GM21381 (cell line): ENCODE results near the gene SLC4A2.

Experiments used
- ATAC-seq: cut with Tn5 transposase; IDR thresholded peaks from one replicate; pipeline ENCODE4 v1.9.1; 2021; ENCODE audit warnings: mild to moderate bottlenecking, moderate library complexity; ENCODE audit not compliant: unreplicated experiment

The SLC4A2 gene

GRCh38 chr7:151110236-151110940, 51.0 kb downstream of the SLC4A2 start:
- no peak for ATAC-seq

- ATAC-seq = peak; percentile 91
Observed at GRCh38 chr7:151110941-151111645, 51.7 kb downstream of the SLC4A2 start.

- no peak for ATAC-seq
Observed at GRCh38 chr7:151113344-151114150, 54.2 kb downstream of the SLC4A2 start.

GRCh38 chr7:151114151-151115090, 55.0 kb downstream of the SLC4A2 start:
- ATAC-seq = no peak

- ATAC-seq = no peak
Observed at GRCh38 chr7:151115121-151115835, 55.9 kb downstream of the SLC4A2 start.

GRCh38 chr7:151115836-151116418, 56.5 kb downstream of the SLC4A2 start:
- ATAC-seq = no peak

- ATAC-seq = no peak
Observed at GRCh38 chr7:151116603-151117440, 57.4 kb downstream of the SLC4A2 start.

- no peak for ATAC-seq
Observed at GRCh38 chr7:151117565-151117964, 58.2 kb downstream of the SLC4A2 start.

- ATAC-seq = no peak
Observed at GRCh38 chr7:151118108-151119054, 59.0 kb downstream of the SLC4A2 start.

GRCh38 chr7:151119055-151119415, 59.6 kb downstream of the SLC4A2 start:
- no peak for ATAC-seq

- ATAC-seq = no peak
Observed at GRCh38 chr7:151119902-151120301, 60.5 kb downstream of the SLC4A2 start.

- ATAC-seq = no peak
Observed at GRCh38 chr7:151120896-151121295, 61.5 kb downstream of the SLC4A2 start.

GRCh38 chr7:151121380-151122170, 62.2 kb downstream of the SLC4A2 start:
- ATAC-seq = no peak

- no peak for ATAC-seq
Observed at GRCh38 chr7:151122276-151122675, 62.9 kb downstream of the SLC4A2 start.

- ATAC-seq = no peak
Observed at GRCh38 chr7:151122796-151123157, 63.4 kb downstream of the SLC4A2 start.

- ATAC-seq = no peak
Observed at GRCh38 chr7:151123158-151123821, 63.9 kb downstream of the SLC4A2 start.
